ENCODE data around the gene TSC22D3.

GRCh38 chrX:107748506-107748905 lies 27.1 kb downstream of the TSC22D3 start:
- TF ChIP-seq CTCF (conservative IDR thresholded peaks at IDR 0.05 in 1 of 2, IDR thresholded peaks at IDR 0.05 in 1 of 2; ENCODE audit: low read depth in 1 of 2, low read length in 2 of 2) (no peak), EZH2 (IDR thresholded peaks at IDR 0.05; ENCODE audit: low read length, missing control alignments) (no peak)
